Activated CD8-positive, alpha-beta memory T cell treated with anti-CD3 and anti-CD28 coated beads, Interleukin-2, amount 50 U/mL, for 24 hours (primary cell): ENCODE data around the gene SNRPD2.
A peak's percentile ranks its signal among the peaks of the same experiment; 100 is the strongest.
"Not testable (repeated sequence)": the region's sequence is repeated elsewhere in the genome, so short reads cannot be mapped to it uniquely, and the experiment has no call there.

ENCODE experiments used
- DNase-seq: peaks from one replicate; pipeline ENCODE4 v3.0.0-alpha.2; 2020; ENCODE audit errors: extremely low read depth

Gene SNRPD2

DNA sequence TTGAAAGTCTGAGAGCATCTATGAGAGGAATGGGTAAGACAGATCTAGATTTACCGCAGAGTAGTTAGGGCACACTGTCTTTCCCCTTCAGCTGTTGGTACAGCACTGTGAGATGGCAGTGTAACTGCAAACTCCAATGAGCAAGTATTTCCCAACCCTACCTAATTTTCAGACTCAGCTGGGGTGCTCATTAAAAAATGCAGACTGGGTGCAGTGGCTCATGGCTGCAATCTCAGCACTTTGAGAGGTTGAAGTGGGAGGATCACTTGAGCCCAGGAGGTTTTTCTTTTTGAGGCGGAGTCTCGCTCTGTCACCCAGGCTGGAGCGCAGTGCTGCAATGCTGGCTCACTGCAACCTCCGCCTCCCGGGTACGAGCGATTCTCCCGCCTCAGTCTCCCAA is 13.4 kb upstream of the SNRPD2 start:
- DNase-seq = no peak

GRCh38 chr19:45701676-45702075 is 9.9 kb upstream of the SNRPD2 start:
- DNase-seq = no peak

DNA sequence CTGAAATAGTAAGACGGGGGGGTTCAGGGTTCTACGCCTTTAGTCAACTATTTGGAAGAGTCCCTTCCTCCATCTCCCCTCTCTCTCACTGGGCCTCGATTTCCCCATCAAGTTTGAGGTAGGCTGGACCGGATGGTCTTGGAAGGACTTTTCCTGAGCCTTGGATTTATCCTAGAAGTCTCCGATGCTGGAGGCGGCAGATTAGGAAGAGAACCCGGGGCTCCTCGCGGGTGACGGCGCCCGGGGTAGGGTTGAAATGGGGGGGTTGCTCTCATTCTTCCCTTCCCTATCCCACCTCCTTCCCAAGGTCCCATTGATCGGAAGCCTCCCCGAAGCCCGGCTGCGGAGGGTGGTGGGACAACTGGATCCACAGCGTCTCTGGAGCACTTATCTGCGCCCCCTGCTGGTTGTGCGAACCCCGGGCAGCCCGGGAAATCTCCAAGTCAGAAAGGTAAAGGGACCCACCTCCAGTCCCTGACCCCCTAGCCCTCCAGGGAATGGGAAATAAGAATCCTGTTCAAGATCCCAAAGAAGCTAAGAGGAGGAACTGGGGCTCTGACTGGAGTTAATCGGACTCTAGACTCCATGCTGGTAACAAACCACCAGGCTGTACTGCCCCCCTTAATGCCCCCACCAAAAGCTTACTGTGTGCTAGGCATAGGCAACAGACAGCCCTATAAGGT is 1.5 kb upstream of the SNRPD2 start:
- peak; percentile 63 for DNase-seq

DNA sequence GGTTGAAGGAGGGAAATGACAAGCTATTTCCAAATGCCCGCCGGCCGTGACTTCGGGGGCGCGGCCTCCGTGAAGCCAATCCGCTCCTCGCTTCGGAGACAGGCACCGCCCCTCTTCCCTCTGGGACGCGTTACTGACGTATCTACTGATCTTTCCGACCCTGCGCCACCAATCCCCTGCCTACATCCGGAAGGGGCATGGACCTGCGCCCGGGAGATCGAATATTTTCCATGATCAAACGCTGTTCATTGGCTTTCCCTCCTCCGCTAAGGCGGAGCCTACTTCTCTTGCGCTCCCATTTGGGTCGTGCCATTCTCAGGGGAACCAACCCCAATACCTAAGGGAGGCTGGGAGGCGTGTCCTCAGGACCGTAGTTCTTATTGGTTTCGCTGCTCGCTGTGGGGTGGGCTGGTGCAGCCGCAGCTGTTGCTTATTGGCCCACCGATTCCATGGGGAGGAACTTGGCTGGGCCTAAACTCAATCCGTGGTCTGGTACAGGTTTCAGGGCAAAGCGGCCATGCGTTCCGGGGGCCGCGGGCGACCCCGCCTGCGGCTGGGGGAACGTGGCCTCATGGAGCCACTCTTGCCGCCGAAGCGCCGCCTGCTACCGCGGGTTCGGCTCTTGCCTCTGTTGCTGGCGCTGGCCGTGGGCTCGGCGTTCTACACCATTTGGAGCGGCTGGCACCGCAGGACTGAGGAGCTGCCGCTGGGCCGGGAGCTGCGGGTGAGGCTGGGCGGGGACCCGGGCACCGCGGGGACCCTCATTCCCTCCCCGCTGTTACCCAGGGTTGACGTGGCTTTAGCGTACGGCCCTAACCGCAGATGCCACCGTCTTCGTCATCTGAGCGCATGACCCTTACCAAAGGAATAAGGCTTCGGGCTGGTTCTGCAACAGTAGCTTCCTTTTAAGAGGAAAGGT is 693 bp upstream of the SNRPD2 start, which contains the start of gene QPCTL:
Gene QPCTL, plus strand, starts transcription at position 480 of the 919 bp plus-strand sequence. Its CDS starts 38 bp downstream, at position 518.
- DNase-seq = peak; percentile 93

GRCh38 chr19:45687599-45687998 is 4.2 kb downstream of the SNRPD2 start:
- no peak for DNase-seq

- not testable (repeated sequence) for DNase-seq
Observed at GRCh38 chr19:45685045-45685444, 6.7 kb downstream of the SNRPD2 start.

DNA sequence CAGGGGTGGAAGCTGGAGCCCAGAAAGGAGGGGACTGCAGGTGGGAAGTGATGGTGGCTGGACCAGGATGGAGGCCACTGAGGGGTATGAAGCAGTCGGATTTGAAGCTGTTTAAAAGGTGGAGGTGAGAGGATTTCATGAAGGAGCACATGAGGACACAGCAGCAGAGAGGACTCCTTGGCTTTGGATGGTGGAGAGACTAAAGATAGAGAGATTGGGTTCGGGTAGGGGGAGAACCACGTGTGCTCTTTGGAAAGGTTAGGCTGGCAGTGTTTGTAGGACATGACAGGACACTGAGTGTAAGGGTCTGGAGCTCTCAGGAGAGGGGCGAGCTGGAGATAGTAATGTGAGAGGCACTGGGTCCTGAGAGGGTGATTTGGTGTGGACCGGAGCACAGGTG is 8.8 kb downstream of the SNRPD2 start:
- no peak for DNase-seq

DNA sequence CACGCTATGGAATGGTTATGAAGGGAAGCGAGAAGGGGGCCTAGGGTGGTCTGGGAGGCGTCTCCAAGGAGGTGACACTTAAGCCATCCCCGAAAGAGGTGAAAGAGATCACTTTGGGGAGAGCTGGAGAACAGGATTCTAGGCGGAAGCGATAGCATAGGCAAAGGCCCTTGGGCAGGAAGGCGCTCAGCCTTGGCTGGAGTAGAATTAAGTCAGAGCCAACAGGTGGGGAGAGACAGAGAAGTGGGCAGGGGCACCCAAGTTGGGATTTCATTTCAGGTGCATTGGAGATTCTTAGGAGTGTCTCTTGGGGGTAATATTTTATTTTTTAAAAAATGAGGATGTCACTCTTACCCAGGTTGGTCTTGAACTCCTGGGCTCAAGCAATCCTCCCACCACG is 9.6 kb downstream of the SNRPD2 start:
- no peak for DNase-seq

- no peak for DNase-seq
Observed at GRCh38 chr19:45681391-45682015, 10.2 kb downstream of the SNRPD2 start.

- DNase-seq = peak; percentile 53
Observed at GRCh38 chr19:45677351-45678230, 14.2 kb downstream of the SNRPD2 start.

DNA sequence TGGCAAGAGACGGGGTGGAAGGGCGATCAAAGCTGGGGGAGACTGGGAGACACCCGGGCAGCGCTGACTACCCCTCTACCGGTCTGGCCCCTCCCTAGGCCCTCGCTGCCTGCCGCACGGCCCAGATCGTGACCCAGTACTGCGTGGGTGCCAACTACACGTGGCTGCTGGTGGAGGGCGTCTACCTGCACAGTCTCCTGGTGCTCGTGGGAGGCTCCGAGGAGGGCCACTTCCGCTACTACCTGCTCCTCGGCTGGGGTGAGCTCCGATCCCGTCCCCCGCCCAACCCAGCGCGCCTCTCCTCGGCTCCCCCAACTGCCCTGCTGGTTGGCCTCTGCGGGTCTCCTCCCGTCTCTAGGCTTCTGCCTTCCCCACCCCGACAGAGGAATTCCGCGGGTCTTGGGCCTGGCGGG is 14.9 kb downstream of the SNRPD2 start:
- no peak for DNase-seq

DNA sequence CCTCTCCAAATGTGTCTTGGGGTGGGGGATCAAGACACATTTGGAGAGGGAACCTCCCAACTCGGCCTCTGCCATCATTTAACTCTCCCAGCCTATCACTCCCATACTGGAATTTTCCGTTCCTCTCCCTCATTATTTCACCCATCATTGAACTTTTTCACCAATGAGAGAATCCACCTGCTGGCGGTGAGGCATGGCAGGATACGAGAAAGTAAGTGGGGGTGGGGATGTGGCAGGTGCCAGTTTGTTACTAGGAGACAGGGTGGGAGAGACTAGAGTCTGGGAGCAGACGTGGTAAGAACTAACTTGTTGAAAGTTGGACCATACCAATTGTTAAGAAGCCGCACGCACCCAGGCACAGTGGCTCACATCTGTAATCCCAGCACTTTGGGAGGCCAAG is 16.8 kb downstream of the SNRPD2 start:
- no peak for DNase-seq

GRCh38 chr19:45670670-45671453 is 20.9 kb downstream of the SNRPD2 start:
- DNase-seq = no peak

DNA sequence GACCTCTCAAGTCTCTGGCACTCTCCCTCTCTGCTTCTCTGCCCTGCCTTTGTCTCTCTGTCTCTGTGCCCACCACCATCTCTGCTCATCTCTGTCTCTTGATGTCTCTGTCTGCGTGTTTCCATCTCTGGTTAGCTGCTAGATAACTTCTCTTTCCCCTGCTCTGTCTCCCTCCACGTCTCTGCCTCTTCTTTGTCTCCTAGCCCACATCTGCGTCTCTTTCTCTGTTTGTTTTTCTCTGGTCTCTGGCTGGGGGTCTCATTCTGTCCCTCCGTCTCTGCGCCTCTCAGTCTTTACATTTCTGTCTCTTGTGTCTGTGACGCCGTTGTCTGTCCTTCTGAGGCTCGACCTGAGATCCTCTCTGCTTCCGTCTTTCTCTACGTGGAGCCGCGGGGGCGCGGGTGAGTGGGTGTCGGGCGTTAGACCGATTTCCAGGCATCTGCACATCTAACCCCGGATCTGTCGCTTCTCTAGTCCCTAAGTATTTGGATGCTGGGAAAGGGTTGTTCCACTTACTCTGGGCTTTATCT is 23.3 kb downstream of the SNRPD2 start:
- no peak for DNase-seq

- no peak for DNase-seq
Observed at GRCh38 chr19:45667620-45668341, 24.0 kb downstream of the SNRPD2 start, which contains the start of gene GIPR. TSS of gene GIPR (plus strand) at chr19:45668221. CDS start at chr19:45669521, 1,300 bp downstream.

DNA sequence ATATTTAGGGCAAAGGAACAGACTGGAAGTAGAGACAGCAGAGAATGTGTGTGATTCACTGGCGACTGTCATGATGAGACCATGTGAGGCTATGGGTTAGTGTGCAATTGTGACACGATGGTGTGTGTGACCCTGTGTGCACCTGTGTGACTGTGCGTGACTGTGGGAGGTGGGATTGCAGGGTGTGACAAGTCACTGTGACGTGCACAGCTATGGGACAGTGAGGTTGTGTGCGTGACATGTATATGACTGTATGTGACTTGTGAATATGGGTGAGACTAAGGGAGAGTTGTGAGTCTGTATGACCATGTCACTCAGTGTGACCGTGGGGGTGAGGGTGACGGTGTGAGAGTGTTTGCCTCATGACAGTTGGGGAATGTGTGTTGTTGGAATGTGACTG is 27.2 kb downstream of the SNRPD2 start:
- no peak for DNase-seq

DNA sequence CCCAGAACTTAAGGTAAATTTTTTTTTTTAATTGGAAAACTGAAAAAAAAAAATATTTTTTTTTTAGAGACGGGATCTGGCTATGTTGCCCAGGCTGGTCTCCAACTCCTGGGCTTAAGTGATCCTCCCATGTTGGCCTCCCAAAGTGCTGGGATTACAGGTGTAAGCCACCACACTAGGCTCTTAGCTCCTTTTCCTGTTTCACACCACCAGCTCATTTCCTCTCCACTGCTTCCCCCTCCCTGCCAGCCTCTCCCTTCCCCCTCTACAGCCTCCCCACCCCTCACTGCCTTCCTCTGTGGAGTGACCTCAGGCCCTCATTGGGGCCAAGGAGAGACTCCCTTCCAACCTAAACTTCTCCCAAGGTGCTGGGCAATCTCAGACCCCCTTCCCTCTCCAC is 28.0 kb downstream of the SNRPD2 start:
- no peak for DNase-seq

GRCh38 chr19:45660636-45661035 is 31.1 kb downstream of the SNRPD2 start:
- DNase-seq = no peak

DNA sequence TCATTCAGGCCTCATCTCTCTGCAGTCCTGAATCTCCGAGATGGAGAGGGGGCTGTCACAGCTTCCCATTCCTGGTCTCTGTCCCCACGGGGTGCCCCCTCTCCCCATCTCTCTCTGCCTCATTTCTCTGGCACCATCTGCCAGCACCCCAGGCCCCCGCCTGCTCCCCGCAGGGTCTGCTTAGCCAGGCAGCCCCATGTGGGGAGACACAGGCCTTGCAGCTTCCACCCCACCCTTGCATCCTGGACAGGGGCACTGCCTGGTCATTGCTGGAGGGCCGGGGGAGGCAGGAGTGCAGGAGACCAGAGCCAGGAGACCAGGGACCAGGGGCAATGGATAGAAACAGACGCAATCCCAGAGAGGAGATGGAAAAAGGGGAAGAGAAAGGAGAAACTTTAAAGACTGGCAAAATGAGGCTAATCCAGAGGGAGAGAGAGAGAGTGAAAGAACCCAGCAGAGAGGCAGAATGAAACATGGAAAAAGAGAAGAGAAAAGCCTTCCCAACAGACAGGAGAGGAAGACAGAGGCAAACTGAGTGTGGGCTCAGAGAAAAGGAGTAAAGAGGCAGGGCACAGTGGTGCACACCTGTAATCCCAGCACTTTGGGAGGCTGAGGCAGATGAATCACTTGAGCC is 32.5 kb downstream of the SNRPD2 start:
- DNase-seq = no peak
